ENCODE results near the gene C11orf54. TPM values are rescaled to one million over a fixed set of nuclear protein-coding genes. Genes with fewer than 3 reads are reported as not detected.

The C11orf54 gene
- polyA plus RNA-seq, 2 of the 4 experiments (the other 2 are of a cell fraction): 12.4 to 27.6 TPM

GRCh38 chr11:93804879-93805278 lies 63.4 kb downstream of the C11orf54 start:
- whole genome bisulfite sequencing (ENCODE audit: missing lambda C conversion rate): 92% methylated on average over 2 of the region's 2 CpGs
- POLR2A ChIA-PET: no interaction called here
- Histone ChIP-seq H3K9me3 (no peaks in the 10 kb centered on the region), H3K4me3 (no peak overlapping the region), H3K4me1 (no peaks in the 10 kb centered on the region), H3K27ac (no peak overlapping the region), H3K4me2 (no peak overlapping the region)
- TF ChIP-seq MAFK (IDR thresholded peaks at IDR 0.05; ENCODE audit: partially characterized antibody) (no peak), RARB (CRISPR knock-in tag; IDR thresholded peaks at IDR 0.05) (no peak), GATA3 (IDR thresholded peaks at IDR 0.05; ENCODE audit: borderline replicate concordance) (no peak), CEBPB (IDR thresholded peaks at IDR 0.05) (no peak), SMC3 (IDR thresholded peaks at IDR 0.05) (no peak), ATOH8 (CRISPR knock-in tag; IDR thresholded peaks at IDR 0.05; ENCODE audit: low read depth) (no peak), REST (IDR thresholded peaks at IDR 0.05) (no peak), RAD21 (conservative IDR thresholded peaks at IDR 0.05 in 1 of 2, IDR thresholded peaks at IDR 0.05 in 1 of 2) (no peak), HES2 (IDR thresholded peaks at IDR 0.05) (no peak), E2F6 (IDR thresholded peaks at IDR 0.05; ENCODE audit: borderline replicate concordance, low read depth) (no peak), MYC (IDR thresholded peaks at IDR 0.05; ENCODE audit: borderline replicate concordance, low read length) (no peak)
- FAIRE-seq (no peak), ATAC-seq (no peak), DNase-seq (ENCODE audit: low read depth in 1 of 2, low spot score in 1 of 2) (no peak)
- CTCF ChIA-PET: no interaction called here

- Histone ChIP-seq H3K4me2 (no peak overlapping the region), H3K4me3 (no peak overlapping the region), H3K9me3 (no peaks in the 10 kb centered on the region), H3K4me1 (no peaks in the 10 kb centered on the region), H3K27ac (no peak overlapping the region)
- 98% methylated on average over 3 of the region's 3 CpGs for WGBS (ENCODE audit: missing lambda C conversion rate)
- FAIRE-seq: no peak
- no peak for DNase-seq (ENCODE audit: low read depth in 1 of 2, low spot score in 1 of 2)
- CTCF ChIA-PET: interaction anchor here (1.2 kb wide), 1 partner anchor 34 kb away, joined by 3 read pairs; no protein-coding TSS in a partner anchor
- no peak for ATAC-seq
- POLR2A ChIA-PET: interaction anchor here (0.6 kb wide), 1 partner anchor 66 kb away, joined by 3 read pairs; the partner anchor contains the start of gene C11orf54
- no peak for TF ChIP-seq CBX2 (IDR thresholded peaks at IDR 0.05; ENCODE audit: borderline replicate concordance, low read depth)
- no peak for TF ChIP-seq HOXB13 (CRISPR knock-in tag; IDR thresholded peaks at IDR 0.05; ENCODE audit: low read depth)
- no peak for TF ChIP-seq BHLHE40 (IDR thresholded peaks at IDR 0.05; ENCODE audit: low read depth, low read length)
- TF ChIP-seq ZNF302 (CRISPR knock-in tag; IDR thresholded peaks at IDR 0.05): no peak
- TF ChIP-seq CHD4 (IDR thresholded peaks at IDR 0.05; ENCODE audit: borderline replicate concordance): no peak
- no peak for TF ChIP-seq ELK1 (IDR thresholded peaks at IDR 0.05; ENCODE audit: low read depth, low read length)
- no peak for TF ChIP-seq CTCF (IDR thresholded peaks at IDR 0.05)
- TF ChIP-seq ATOH8 (CRISPR knock-in tag; IDR thresholded peaks at IDR 0.05; ENCODE audit: low read depth): no peak
- TF ChIP-seq RNF2 (IDR thresholded peaks at IDR 0.05; ENCODE audit: borderline replicate concordance, low read depth): no peak
- TF ChIP-seq EP300 (IDR thresholded peaks at IDR 0.05): no peak
- no peak for TF ChIP-seq EHF (CRISPR knock-in tag; IDR thresholded peaks at IDR 0.05)
- TF ChIP-seq USF2 (IDR thresholded peaks at IDR 0.05): no peak
- no peak for TF ChIP-seq BCL3 (IDR thresholded peaks at IDR 0.05)
- no peak for TF ChIP-seq MAX (IDR thresholded peaks at IDR 0.05)
- no peak for TF ChIP-seq MAFK (IDR thresholded peaks at IDR 0.05; ENCODE audit: partially characterized antibody)
- TF ChIP-seq NFE2L2 (conservative IDR thresholded peaks at IDR 0.05; ENCODE audit: low read length): no peak
These were observed 66.5 kb downstream of the C11orf54 start for GRCh38 chr11:93807980-93808379.
